ENCODE results near the gene LRMDA. TPM values are rescaled to one million over a fixed set of nuclear protein-coding genes. Genes with fewer than 3 reads are reported as not detected.

Gene LRMDA
- total RNA-seq, 3 donors from 2014 or later, result 8.3 to 17.1 (median 11.1) TPM

GRCh38 chr10:75448166-75448565, 16.7 kb downstream of the LRMDA start:
- TF ChIP-seq POLR2A (IDR thresholded peaks at IDR 0.05), result no peak
- no peak for TF ChIP-seq POLR2AphosphoS5 (IDR thresholded peaks at IDR 0.05)
- no peak for TF ChIP-seq CTCF (IDR thresholded peaks at IDR 0.05)
- Histone ChIP-seq H3K27ac (no peak overlapping the region), H3K27me3 (no peaks in the 10 kb centered on the region), H3K4me3 (no peak overlapping the region), H3K4me1 (no peaks in the 10 kb centered on the region), H3K9me3 (peaks cover 0 to 17% of the 10 kb centered on the region in 2 donors), H3K36me3 (no peaks in the 10 kb centered on the region)
- intact Hi-C loops (cut with DNase I; ENCODE audit: low total_unique reads), result no loop called here
- DNase-seq (ENCODE audit: low spot score in 2 of 2), result no peak

GRCh38 chr10:75449382-75450074, 18.1 kb downstream of the LRMDA start:
- H3K4me1 ChIP-seq, result no peaks in the 10 kb centered on the region
- H3K27ac ChIP-seq, result no peak overlapping the region
- intact Hi-C loops (cut with DNase I; ENCODE audit: low total_unique reads), result no loop called here
- peaks cover 0 to 11% of the 10 kb centered on the region in 2 donors for H3K9me3 ChIP-seq
- TF ChIP-seq POLR2A (IDR thresholded peaks at IDR 0.05) (no peak), POLR2AphosphoS5 (IDR thresholded peaks at IDR 0.05) (no peak)
- H3K27me3 ChIP-seq, result no peaks in the 10 kb centered on the region
- no peak overlapping the region for H3K4me3 ChIP-seq
- no peak for DNase-seq (ENCODE audit: low spot score in 2 of 2)
- H3K36me3 ChIP-seq, result no peaks in the 10 kb centered on the region

GRCh38 chr10:75450075-75450445, 18.6 kb downstream of the LRMDA start:
- no peak for DNase-seq (ENCODE audit: low spot score in 2 of 2)
- H3K36me3 ChIP-seq, result no peaks in the 10 kb centered on the region
- intact Hi-C loops (cut with DNase I; ENCODE audit: low total_unique reads), result no loop called here
- H3K4me3 ChIP-seq, result no peak overlapping the region
- H3K27me3 ChIP-seq, result no peaks in the 10 kb centered on the region
- no peak overlapping the region for H3K27ac ChIP-seq
- no peaks in the 10 kb centered on the region for H3K4me1 ChIP-seq
- peaks cover 0 to 5% of the 10 kb centered on the region in 2 donors for H3K9me3 ChIP-seq
- no peak for TF ChIP-seq POLR2A (IDR thresholded peaks at IDR 0.05)

GRCh38 chr10:75450644-75451640, 19.5 kb downstream of the LRMDA start:
- no peak for DNase-seq (ENCODE audit: low spot score in 2 of 2)
- Histone ChIP-seq H3K27ac (no peak overlapping the region), H3K36me3 (no peaks in the 10 kb centered on the region), H3K27me3 (no peaks in the 10 kb centered on the region), H3K4me1 (no peaks in the 10 kb centered on the region), H3K4me3 (no peak overlapping the region), H3K9me3 (no peaks in the 10 kb centered on the region)
- TF ChIP-seq CTCF (IDR thresholded peaks at IDR 0.05) (no peak), POLR2A (IDR thresholded peaks at IDR 0.05) (no peak), POLR2AphosphoS5 (IDR thresholded peaks at IDR 0.05) (no peak)
- intact Hi-C loops (cut with DNase I; ENCODE audit: low total_unique reads), result no loop called here

- TF ChIP-seq POLR2AphosphoS5 (IDR thresholded peaks at IDR 0.05) (no peak), CTCF (IDR thresholded peaks at IDR 0.05) (no peak), POLR2A (IDR thresholded peaks at IDR 0.05) (no peak)
- Histone ChIP-seq H3K27me3 (no peaks in the 10 kb centered on the region), H3K36me3 (no peaks in the 10 kb centered on the region), H3K4me3 (no peak overlapping the region), H3K27ac (no peak overlapping the region), H3K9me3 (no peaks in the 10 kb centered on the region), H3K4me1 (no peaks in the 10 kb centered on the region)
- intact Hi-C loops (cut with DNase I; ENCODE audit: low total_unique reads), result no loop called here
- DNase-seq (ENCODE audit: low spot score in 2 of 2), result no peak
Observed at GRCh38 chr10:75451831-75452230, 20.4 kb downstream of the LRMDA start.

- DNase-seq (ENCODE audit: low spot score in 2 of 2), result no peak
- H3K4me3 ChIP-seq, result no peak overlapping the region
Observed at GRCh38 chr10:75452997-75453396, 21.6 kb downstream of the LRMDA start.

More at GRCh38 chr10:75452997-75453396, 21.6 kb downstream of the LRMDA start:
- Histone ChIP-seq H3K9me3 (no peaks in the 10 kb centered on the region), H3K36me3 (no peaks in the 10 kb centered on the region), H3K27me3 (no peaks in the 10 kb centered on the region), H3K27ac (no peak overlapping the region), H3K4me1 (no peaks in the 10 kb centered on the region)
- intact Hi-C loops (cut with DNase I; ENCODE audit: low total_unique reads), result no loop called here
- no peak for TF ChIP-seq CTCF (IDR thresholded peaks at IDR 0.05)
- no peak for TF ChIP-seq POLR2A (IDR thresholded peaks at IDR 0.05)
- TF ChIP-seq POLR2AphosphoS5 (IDR thresholded peaks at IDR 0.05), result no peak
